ENCODE measurements around the gene PFN2.

GRCh38 chr3:149977386-149977785, 6.7 kb upstream of the PFN2 start:
- no peak for TF ChIP-seq GATA2 (IDR thresholded peaks at IDR 0.05; ENCODE audit: low read depth, low read length)
- no peak for TF ChIP-seq GATA3 (IDR thresholded peaks at IDR 0.05; ENCODE audit: low read depth, low read length)

All from SH-SY5Y (cell line).